ENCODE results near the gene RTN1.

DNA sequence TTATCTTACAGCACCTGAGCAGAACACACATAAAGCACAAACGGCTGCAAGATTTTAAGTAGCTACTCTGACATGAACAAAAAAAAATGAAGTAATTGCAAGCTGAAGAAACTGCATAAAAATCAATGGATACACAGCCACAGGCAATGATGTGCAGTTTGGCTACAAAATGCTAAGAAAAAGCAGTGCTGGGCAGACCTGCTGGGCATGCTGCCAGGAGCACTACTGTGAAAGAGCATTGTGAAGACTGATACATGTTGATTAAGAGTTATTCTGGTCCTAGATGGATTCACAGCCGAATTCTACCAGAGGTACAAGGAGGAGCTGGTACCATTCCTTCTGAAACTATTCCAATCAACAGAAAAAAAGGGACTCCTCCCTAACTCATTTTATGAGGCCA lies 20.1 kb upstream of the RTN1 start:
- TF ChIP-seq, protein P1, sequence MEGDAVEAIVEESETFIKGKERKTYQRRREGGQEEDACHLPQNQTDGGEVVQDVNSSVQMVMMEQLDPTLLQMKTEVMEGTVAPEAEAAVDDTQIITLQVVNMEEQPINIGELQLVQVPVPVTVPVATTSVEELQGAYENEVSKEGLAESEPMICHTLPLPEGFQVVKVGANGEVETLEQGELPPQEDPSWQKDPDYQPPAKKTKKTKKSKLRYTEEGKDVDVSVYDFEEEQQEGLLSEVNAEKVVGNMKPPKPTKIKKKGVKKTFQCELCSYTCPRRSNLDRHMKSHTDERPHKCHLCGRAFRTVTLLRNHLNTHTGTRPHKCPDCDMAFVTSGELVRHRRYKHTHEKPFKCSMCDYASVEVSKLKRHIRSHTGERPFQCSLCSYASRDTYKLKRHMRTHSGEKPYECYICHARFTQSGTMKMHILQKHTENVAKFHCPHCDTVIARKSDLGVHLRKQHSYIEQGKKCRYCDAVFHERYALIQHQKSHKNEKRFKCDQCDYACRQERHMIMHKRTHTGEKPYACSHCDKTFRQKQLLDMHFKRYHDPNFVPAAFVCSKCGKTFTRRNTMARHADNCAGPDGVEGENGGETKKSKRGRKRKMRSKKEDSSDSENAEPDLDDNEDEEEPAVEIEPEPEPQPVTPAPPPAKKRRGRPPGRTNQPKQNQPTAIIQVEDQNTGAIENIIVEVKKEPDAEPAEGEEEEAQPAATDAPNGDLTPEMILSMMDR (conservative IDR thresholded peaks at IDR 0.05; ENCODE audit: low read length): no peak
- no peak for TF ChIP-seq EZH2phosphoT487 (IDR thresholded peaks at IDR 0.05; ENCODE audit: borderline replicate concordance)

Measured in Loucy (cell line).